Left lobe of liver (tissue), 2 donors: Measurements from ENCODE around the gene PDE2A. TPM values are rescaled to one million over a fixed set of nuclear protein-coding genes. Genes with fewer than 3 reads are reported as not detected.

ENCODE experiments used
- ATAC-seq: fragments of 200-7000 bp; cut with Tn5 transposase; one replicate; pipeline ENCODE4 v1.9.1; 2020; ENCODE audit warnings: mild to moderate bottlenecking, moderate library complexity
- DNase-seq: peaks from one replicate; pipeline ENCODE4 v3.0.0-alpha.2; 2020; ENCODE audit warnings: low spot score
- total RNA-seq: library from RNA; stranded (reverse); gene quantifications from one replicate; pipeline ENCODE4 v1.2.1, GENCODE V29; 2021
- donor health status: DM: no; HTN: no; CAD: no; lungs with moderate emphysema.
- donor health status: DM: no; HTN: yes; CAD: no.

PDE2A gene
- total RNA-seq, result 20.3 TPM

GRCh38 chr11:72673943-72674828 lies at the start of gene PDE2A:
PDE2A (minus strand) TSS chr11:72674422; CDS start chr11:72674207, 215 bp downstream.
- DNase-seq, result no peak
- no peak for ATAC-seq

- ATAC-seq, result no peak
- DNase-seq, result no peak
Observed at GRCh38 chr11:72723508-72723907, 49.3 kb upstream of the PDE2A start.

- DNase-seq (peak; percentile 92), ATAC-seq (peak; percentile 81)
Observed at GRCh38 chr11:72722050-72722748, 48.0 kb upstream of the PDE2A start.

GRCh38 chr11:72721689-72722049 lies 47.4 kb upstream of the PDE2A start:
- ATAC-seq (peak; percentile 59), DNase-seq (no peak)

- DNase-seq, result no peak
- no peak for ATAC-seq
Observed at GRCh38 chr11:72721276-72721675, 47.1 kb upstream of the PDE2A start.

GRCh38 chr11:72720784-72721183 lies 46.6 kb upstream of the PDE2A start:
- ATAC-seq (peak; percentile 0), DNase-seq (no peak)

- DNase-seq, result no peak
- no peak for ATAC-seq
Observed at GRCh38 chr11:72720047-72720446, 45.8 kb upstream of the PDE2A start.

- ATAC-seq (no peak), DNase-seq (no peak)
Observed at GRCh38 chr11:72719551-72719950, 45.3 kb upstream of the PDE2A start.

- ATAC-seq (peak; percentile 31), DNase-seq (peak; percentile 67)
Observed at GRCh38 chr11:72719144-72719543, 44.9 kb upstream of the PDE2A start.

- no peak for ATAC-seq
- DNase-seq, result no peak
Observed at GRCh38 chr11:72718101-72718501, 43.9 kb upstream of the PDE2A start.

- ATAC-seq (no peak), DNase-seq (no peak)
Observed at GRCh38 chr11:72716788-72717435, 42.7 kb upstream of the PDE2A start.

- ATAC-seq (no peak), DNase-seq (no peak)
Observed at GRCh38 chr11:72716290-72716689, 42.1 kb upstream of the PDE2A start.

GRCh38 chr11:72712841-72713240 lies 38.6 kb upstream of the PDE2A start:
- ATAC-seq, result no peak
- DNase-seq, result no peak

GRCh38 chr11:72712168-72712751 lies 38.0 kb upstream of the PDE2A start:
- DNase-seq (no peak), ATAC-seq (peak; percentile 63)

- DNase-seq, result no peak
- no peak for ATAC-seq
Observed at GRCh38 chr11:72711141-72711540, 36.9 kb upstream of the PDE2A start.

GRCh38 chr11:72710278-72710677 lies 36.1 kb upstream of the PDE2A start:
- ATAC-seq, result no peak
- no peak for DNase-seq

- no peak for DNase-seq
- no peak for ATAC-seq
Observed at GRCh38 chr11:72709478-72710238, 35.4 kb upstream of the PDE2A start.

- DNase-seq, result no peak
- ATAC-seq, result no peak
Observed at GRCh38 chr11:72707032-72707431, 32.8 kb upstream of the PDE2A start.

- ATAC-seq (no peak), DNase-seq (no peak)
Observed at GRCh38 chr11:72706579-72706978, 32.4 kb upstream of the PDE2A start.
